Endothelial cell of umbilical vein (primary cell): ENCODE data around the gene FAM168A. TPM values are rescaled to one million over a fixed set of nuclear protein-coding genes. Genes with fewer than 3 reads are reported as not detected.

Experiments
- BruUV-seq: library from RNA; stranded (reverse); fragments of 400-500 nt; replicated peaks from 2 replicates; lab custom pipeline; 2021; lab: Mats Ljungman, UMichigan
- CTCF ChIA-PET: fragments of 300-600, 350-600 bp; sonication (Branson Sonifier 250); formaldehyde crosslinking; loops from one replicate; lab custom pipeline; 2021; ENCODE audit warnings: antibody characterized with exemption, inconsistent platforms; lab: Charles Lee
- POLR2A ChIA-PET: fragments of 300-600, 350-600 bp; sonication (Branson Sonifier 250); formaldehyde crosslinking; loops from one replicate; lab custom pipeline; 2021; ENCODE audit warnings: antibody characterized with exemption, inconsistent platforms; lab: Charles Lee
- DNase-seq: peaks from one replicate; pipeline ENCODE4 v3.0.0-alpha.2; 2011; ENCODE audit warnings: low read depth, low spot score
- FAIRE-seq: peaks from 2 replicates; lab custom pipeline; 2011; peaks lifted over from hg19 to GRCh38; lab: Jason Lieb, UNC
- H2AFZ ChIP-seq: 2 replicates; pipeline ENCODE4 v1.6.0; 2012; ENCODE audit warnings: low read depth, low read length, control low read depth, inconsistent platforms
- H3K27ac ChIP-seq: 2 replicates; pipeline ENCODE4 v1.5.1; 2011; ENCODE audit warnings: low read depth, mild to moderate bottlenecking, control low read depth, low read length, moderate library complexity; ENCODE audit not compliant: insufficient read depth
- H3K27me3 ChIP-seq, 2 experiments: 2 replicates each; pipeline versions ENCODE4 v1.6.0 to v1.6.1; 2011; ENCODE audit warnings: low read length in 2 of 2, mixed read lengths in 1 of 2; ENCODE audit not compliant: control insufficient read depth in 2 of 2, insufficient read depth in 2 of 2
- H3K36me3 ChIP-seq, 2 experiments: 2 replicates in 1 of 2; 3 replicates in 1 of 2; pipeline ENCODE4 v1.5.1; 2011; ENCODE audit warnings: low read length in 2 of 2, mild to moderate bottlenecking in 1 of 2, moderate library complexity in 1 of 2; ENCODE audit not compliant: control insufficient read depth in 2 of 2, insufficient read depth in 2 of 2; ENCODE audit errors: extremely low read depth in 1 of 2
- H3K4me1 ChIP-seq: 3 replicates; pipeline ENCODE4 v1.5.1; 2011; ENCODE audit warnings: mild to moderate bottlenecking, low read length; ENCODE audit not compliant: control insufficient read depth, insufficient read depth; ENCODE audit errors: extremely low read depth
- H3K4me2 ChIP-seq: 2 replicates; pipeline ENCODE4 v1.6.1; 2011; ENCODE audit warnings: low read length, control low read depth, mixed read lengths; ENCODE audit not compliant: insufficient read depth
- H3K4me3 ChIP-seq, 3 experiments: fragments of 200-600 bp in 1 of 3; sonication (generic), shearing (Covaris generic) in 1 of 3; replicated peaks in 1 of 3; 2 replicates each; pipeline ENCODE4 v1.5.1; 2011 to 2016; ENCODE audit warnings: control low read depth in 3 of 3, low read length in 3 of 3, mild to moderate bottlenecking in 2 of 3, inconsistent platforms in 1 of 3, low read depth in 1 of 3, moderate library complexity in 1 of 3; ENCODE audit not compliant: insufficient read depth in 1 of 3
- H3K79me2 ChIP-seq: 2 replicates; pipeline ENCODE4 v1.6.0; 2012; ENCODE audit warnings: low read length, inconsistent platforms; ENCODE audit not compliant: control insufficient read depth, insufficient read depth
- H3K9ac ChIP-seq: replicated peaks from 2 replicates; pipeline ENCODE3; 2011; ENCODE audit warnings: low read length, control low read depth; ENCODE audit not compliant: insufficient read depth; ENCODE audit errors: extremely low read depth
- H3K9me1 ChIP-seq: replicated peaks from 3 replicates; pipeline ENCODE4 v1.6.0; 2011; ENCODE audit warnings: mild to moderate bottlenecking, low read length; ENCODE audit not compliant: control insufficient read depth, insufficient read depth; ENCODE audit errors: extremely low read depth
- H3K9me3 ChIP-seq: replicated peaks from 2 replicates; pipeline ENCODE4 v1.5.1; 2012; ENCODE audit warnings: low read length, inconsistent platforms; ENCODE audit not compliant: control insufficient read depth, insufficient read depth
- H4K20me1 ChIP-seq: replicated peaks from 2 replicates; pipeline ENCODE3; 2011; ENCODE audit warnings: mild to moderate bottlenecking, low read length; ENCODE audit not compliant: control insufficient read depth, insufficient read depth; ENCODE audit errors: extremely low read depth
- EZH2 ChIP-seq: IDR thresholded peaks from 2 replicates; pipeline ENCODE4 v1.6.1; 2012; ENCODE audit warnings: borderline replicate concordance, low read depth, mild to moderate bottlenecking, moderate library complexity, low read length, inconsistent platforms; ENCODE audit not compliant: severe bottlenecking
- FOS ChIP-seq: IDR thresholded peaks from 2 replicates; pipeline ENCODE4 v1.6.1; 2011; ENCODE audit warnings: mild to moderate bottlenecking, low read length, moderate library complexity, borderline replicate concordance; ENCODE audit not compliant: insufficient read depth
- GATA2 ChIP-seq: IDR thresholded peaks from 2 replicates; pipeline ENCODE4 v1.7.0; 2011; ENCODE audit warnings: low read depth, mild to moderate bottlenecking, moderate library complexity, mixed read lengths, low read length; ENCODE audit not compliant: insufficient read length, insufficient read depth
- JUN ChIP-seq: IDR thresholded peaks from 2 replicates; pipeline ENCODE4 v1.6.1; 2011; ENCODE audit warnings: borderline replicate concordance, low read depth; ENCODE audit not compliant: insufficient read length, insufficient read depth
- MYC ChIP-seq: IDR thresholded peaks from one replicate; pipeline ENCODE4 v1.6.1; 2011; ENCODE audit warnings: mild to moderate bottlenecking, low read depth, low read length
- POLR2A ChIP-seq: IDR thresholded peaks from 2 replicates; pipeline ENCODE4 v1.6.1; 2012; ENCODE audit warnings: low read depth, mild to moderate bottlenecking, control low read depth, low read length
- POLR2AphosphoS5 ChIP-seq: IDR thresholded peaks from 2 replicates; pipeline ENCODE4 v1.6.1; 2012; ENCODE audit warnings: low read depth, mild to moderate bottlenecking, control low read depth, low read length, moderate library complexity; ENCODE audit not compliant: insufficient read depth
- dilution Hi-C: fragments of 300-500 bp; cut with MboI; formaldehyde crosslinking; loops from one replicate; pipeline ENCODE4 v1.15.0; 2019; ENCODE audit warnings: low sequenced_read_pairs; ENCODE audit not compliant: extremely low pct_ligation_motif_present
- intact Hi-C: fragments of 100-400 bp; cut with micrococcal nuclease; formaldehyde crosslinking; loops from one replicate; pipeline ENCODE4 v1.10.0; 2022
- polyA plus RNA-seq, 4 experiments: library from polyadenylated mRNA; depleted of rRNA in 3 of 4; stranded (reverse) in 3 of 4; unstranded in 1 of 4; fragments of >200 nt; gene quantifications; 2 replicates each; pipeline versions ENCODE4 v1.2.1 to v1.2.3, GENCODE V29; 2011 to 2012; ENCODE audit warnings: missing spikeins in 1 of 4
- total RNA-seq: library from RNA; stranded (reverse); gene quantifications from 2 replicates; pipeline ENCODE4 v1.2.3, GENCODE V29; 2021
- TF ChIP-seq, protein P1 (sequence below), 2 donors: IDR thresholded peaks; 1 replicate in 1 of 2; 2 replicates in 1 of 2; pipeline ENCODE4 v1.5.1; 2011; ENCODE audit warnings: low read length in 2 of 2, mild to moderate bottlenecking in 2 of 2, moderate library complexity in 2 of 2, control low read depth in 1 of 2, inconsistent platforms in 1 of 2, low read depth in 1 of 2; ENCODE audit not compliant: insufficient read depth in 1 of 2; ENCODE audit errors: extremely low read depth in 1 of 2
- TF ChIP-seq, protein P2 (sequence below): IDR thresholded peaks from 2 replicates; pipeline ENCODE4 v1.6.1; 2011; ENCODE audit not compliant: insufficient read depth, insufficient read length

The FAM168A gene
- total and polyA plus RNA-seq, 2 donors (not counting 3 experiments of a cell fraction or from before 2014, with no cell fraction given): 17.0 to 20.5 TPM

DNA sequence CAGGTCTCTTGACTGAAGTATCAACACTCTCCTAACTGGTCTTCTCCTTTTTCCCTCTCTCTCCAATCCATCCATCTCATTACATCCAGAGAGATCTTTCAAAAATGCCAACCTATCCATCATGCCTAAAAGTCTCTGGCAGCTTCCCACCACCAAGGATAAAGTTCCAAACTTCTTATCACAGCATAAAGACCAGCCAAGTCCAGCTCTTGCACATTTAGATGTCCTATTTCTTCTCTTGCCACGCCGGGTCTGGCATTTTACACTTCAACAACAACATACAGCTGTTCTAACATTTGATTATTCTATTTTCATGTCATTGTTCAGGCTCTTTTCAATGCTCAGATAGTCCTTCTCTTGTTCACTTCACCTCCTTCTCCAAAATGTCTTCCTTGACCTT is 151.1 kb downstream of the FAM168A start:
- Histone ChIP-seq H3K79me2 (no peaks in the 10 kb centered on the region), H3K27ac (no peak overlapping the region), H3K9ac (no peak overlapping the region), H3K4me2 (no peak overlapping the region), H3K27me3 (no peaks in the 10 kb centered on the region), H3K36me3 (no peaks in the 10 kb centered on the region), H2AFZ (no peak overlapping the region), H3K4me1 (no peaks in the 10 kb centered on the region), H3K4me3 (no peak overlapping the region), H3K9me1 (no peaks in the 10 kb centered on the region), H3K9me3 (no peaks in the 10 kb centered on the region), H4K20me1 (no peaks in the 10 kb centered on the region)
- intact Hi-C loops (no loop called here), dilution Hi-C loops (no loop called here)
- ChIA-PET POLR2A (no interaction called here), CTCF (interaction anchor here (0.7 to 1.7 kb wide), 3 partner anchors 18 to 124 kb away, joined by 3 to 7 read pairs (median 6); no protein-coding TSS in a partner anchor)
- TF ChIP-seq POLR2A: no peak
- no peak for TF ChIP-seq MYC
- no peak for TF ChIP-seq FOS
- no peak for TF ChIP-seq GATA2
- TF ChIP-seq, protein P1, sequence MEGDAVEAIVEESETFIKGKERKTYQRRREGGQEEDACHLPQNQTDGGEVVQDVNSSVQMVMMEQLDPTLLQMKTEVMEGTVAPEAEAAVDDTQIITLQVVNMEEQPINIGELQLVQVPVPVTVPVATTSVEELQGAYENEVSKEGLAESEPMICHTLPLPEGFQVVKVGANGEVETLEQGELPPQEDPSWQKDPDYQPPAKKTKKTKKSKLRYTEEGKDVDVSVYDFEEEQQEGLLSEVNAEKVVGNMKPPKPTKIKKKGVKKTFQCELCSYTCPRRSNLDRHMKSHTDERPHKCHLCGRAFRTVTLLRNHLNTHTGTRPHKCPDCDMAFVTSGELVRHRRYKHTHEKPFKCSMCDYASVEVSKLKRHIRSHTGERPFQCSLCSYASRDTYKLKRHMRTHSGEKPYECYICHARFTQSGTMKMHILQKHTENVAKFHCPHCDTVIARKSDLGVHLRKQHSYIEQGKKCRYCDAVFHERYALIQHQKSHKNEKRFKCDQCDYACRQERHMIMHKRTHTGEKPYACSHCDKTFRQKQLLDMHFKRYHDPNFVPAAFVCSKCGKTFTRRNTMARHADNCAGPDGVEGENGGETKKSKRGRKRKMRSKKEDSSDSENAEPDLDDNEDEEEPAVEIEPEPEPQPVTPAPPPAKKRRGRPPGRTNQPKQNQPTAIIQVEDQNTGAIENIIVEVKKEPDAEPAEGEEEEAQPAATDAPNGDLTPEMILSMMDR (IDR thresholded peaks at IDR 0.05; ENCODE audit: extremely low read depth in 1 of 2, insufficient read depth in 1 of 2, low read depth in 1 of 2, low read length in 2 of 2): no peak
- TF ChIP-seq, protein P2, sequence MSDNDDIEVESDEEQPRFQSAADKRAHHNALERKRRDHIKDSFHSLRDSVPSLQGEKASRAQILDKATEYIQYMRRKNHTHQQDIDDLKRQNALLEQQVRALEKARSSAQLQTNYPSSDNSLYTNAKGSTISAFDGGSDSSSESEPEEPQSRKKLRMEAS: no peak
- no peak for TF ChIP-seq JUN
- TF ChIP-seq POLR2AphosphoS5: no peak
- TF ChIP-seq EZH2: no peak
- FAIRE-seq: no peak
- no peak for DNase-seq
- BruUV-seq: no TSS peak
